GM21786 (cell line): ENCODE measurements around the gene UBE2L3.
"Not testable (repeated sequence)": the region's sequence is repeated elsewhere in the genome, so short reads cannot be mapped to it uniquely, and the experiment has no call there.

Experiments
- ATAC-seq: cut with Tn5 transposase; IDR thresholded peaks from one replicate; pipeline ENCODE4 v1.9.1; 2021; ENCODE audit not compliant: unreplicated experiment

UBE2L3 gene

GRCh38 chr22:21626073-21626734 is 58.7 kb downstream of the UBE2L3 start:
- no peak for ATAC-seq

- no peak for ATAC-seq
Measured at GRCh38 chr22:21626735-21627469, 59.4 kb downstream of the UBE2L3 start.

- ATAC-seq: no peak
Measured at GRCh38 chr22:21628386-21629254, 61.1 kb downstream of the UBE2L3 start.

- ATAC-seq: peak; percentile 78
Measured at GRCh38 chr22:21629255-21630149, 62.0 kb downstream of the UBE2L3 start, which contains the start of gene YDJC. Gene YDJC, minus strand, starts transcription at chr22:21630022. Its CDS starts 8 bp downstream, at chr22:21630014.

- ATAC-seq: no peak
Measured at GRCh38 chr22:21631025-21631424, 63.5 kb downstream of the UBE2L3 start.

GRCh38 chr22:21632237-21632895 is 64.9 kb downstream of the UBE2L3 start, which contains the start of gene CCDC116:
Gene CCDC116, plus strand, starts transcription at chr22:21632760. Its CDS starts 422 bp downstream, at chr22:21633182.
- ATAC-seq: no peak

GRCh38 chr22:21632931-21633330 is 65.4 kb downstream of the UBE2L3 start:
- no peak for ATAC-seq

GRCh38 chr22:21633481-21633880 is 66.0 kb downstream of the UBE2L3 start:
- ATAC-seq: no peak

GRCh38 chr22:21634081-21634480 is 66.6 kb downstream of the UBE2L3 start:
- no peak for ATAC-seq

GRCh38 chr22:21634844-21635243 is 67.3 kb downstream of the UBE2L3 start:
- ATAC-seq: no peak

- no peak for ATAC-seq
Measured at GRCh38 chr22:21635771-21636510, 68.4 kb downstream of the UBE2L3 start.

- no peak for ATAC-seq
Measured at GRCh38 chr22:21636629-21637218, 69.2 kb downstream of the UBE2L3 start.

GRCh38 chr22:21637450-21637849 is 69.9 kb downstream of the UBE2L3 start:
- not testable (repeated sequence) for ATAC-seq

GRCh38 chr22:21639359-21639758 is 71.8 kb downstream of the UBE2L3 start:
- ATAC-seq: no peak

- no peak for ATAC-seq
Measured at GRCh38 chr22:21640810-21641209, 73.3 kb downstream of the UBE2L3 start.

GRCh38 chr22:21641417-21641788 is 73.9 kb downstream of the UBE2L3 start:
- ATAC-seq: no peak

GRCh38 chr22:21641789-21642583 is 74.5 kb downstream of the UBE2L3 start, which contains the start of gene SDF2L1:
Gene SDF2L1, plus strand, starts transcription at chr22:21642302. Its CDS starts 35 bp downstream, at chr22:21642337.
- ATAC-seq: peak; percentile 87
